ENCODE measurements around the gene CFAP97D2. TPM values are rescaled to one million over a fixed set of nuclear protein-coding genes. Genes with fewer than 3 reads are reported as not detected.

The CFAP97D2 gene
- total and polyA plus RNA-seq, 2 of the 13 experiments (the other 11 are each of a cell fraction or from before 2014, with no cell fraction given), result not detected

GRCh38 chr13:114234645-114235421, 55.8 kb downstream of the CFAP97D2 start, which contains the start of gene CDC16 (continued):
- TF ChIP-seq ZBED4 (CRISPR knock-in tag; IDR thresholded peaks at IDR 0.05; ENCODE audit: borderline replicate concordance) (no peak), NFKBIZ (CRISPR knock-in tag; IDR thresholded peaks at IDR 0.05) (0 out of 2 replicates have a peak, but pooled peaks have one; percentile 41), SP1 (IDR thresholded peaks at IDR 0.05) (no peak), SP1 (CRISPR knock-in tag; IDR thresholded peaks at IDR 0.05) (peak; percentile 96), SOX5 (CRISPR knock-in tag; IDR thresholded peaks at IDR 0.05; ENCODE audit: borderline replicate concordance) (peak; percentile 41; the same call in 1 of the 2 replicates), ZNF235 (CRISPR knock-in tag; IDR thresholded peaks at IDR 0.05; ENCODE audit: borderline replicate concordance) (no peak; the same call in 1 of the 2 replicates), SRF (IDR thresholded peaks at IDR 0.05; ENCODE audit: low read depth, low read length) (no peak), ATAD3A (CRISPR knock-in tag; IDR thresholded peaks at IDR 0.05) (no peak), ZFP41 (CRISPR knock-in tag; IDR thresholded peaks at IDR 0.05; ENCODE audit: borderline replicate concordance) (peak; percentile 78; the same call in 1 of the 2 replicates), ZNF614 (CRISPR knock-in tag; IDR thresholded peaks at IDR 0.05; ENCODE audit: borderline replicate concordance) (peak; percentile 53; the same call in 1 of the 2 replicates), PBX3 (CRISPR knock-in tag; IDR thresholded peaks at IDR 0.05; ENCODE audit: borderline replicate concordance) (peak; percentile 77; the same call in 1 of the 2 replicates), ZEB1 (IDR thresholded peaks at IDR 0.05; ENCODE audit: insufficient replicate concordance, low read depth) (peak; percentile 24), BCL6 (CRISPR knock-in tag; IDR thresholded peaks at IDR 0.05) (no peak), ZBTB44 (CRISPR knock-in tag; IDR thresholded peaks at IDR 0.05) (peak; percentile 85; the same call in 1 of the 2 replicates), POLR2AphosphoS5 (IDR thresholded peaks at IDR 0.05; ENCODE audit: low read depth, low read length) (peak; percentile 27; the same call in 1 of the 2 replicates), ZNF20 (CRISPR knock-in tag; IDR thresholded peaks at IDR 0.05) (no peak), ZNF496 (CRISPR knock-in tag; IDR thresholded peaks at IDR 0.05; ENCODE audit: insufficient replicate concordance) (no peak), PITX1 (CRISPR knock-in tag; IDR thresholded peaks at IDR 0.05) (peak; percentile 48; the same call in 1 of the 2 replicates), ZFYVE20 (CRISPR knock-in tag; IDR thresholded peaks at IDR 0.05; ENCODE audit: borderline replicate concordance, low read depth) (peak; percentile 84; the same call in 1 of the 2 replicates), BCL3 (CRISPR knock-in tag; IDR thresholded peaks at IDR 0.05) (peak; percentile 77)

All from HepG2 (cell line).